ENCODE results near the gene UGT1A8.

Gene UGT1A8

GRCh38 chr2:233769260-233769659 lies 151.8 kb downstream of the UGT1A8 start:
- Histone ChIP-seq H3K9me3 (ENCODE audit: insufficient read depth, low read length) (no peaks in the 10 kb centered on the region), H3K4me3 (ENCODE audit: insufficient read length, low read depth) (no peak overlapping the region), H3K36me3 (ENCODE audit: insufficient read depth, insufficient read length, low read length) (no peaks in the 10 kb centered on the region), H3K4me1 (ENCODE audit: insufficient read depth, insufficient read length) (no peaks in the 10 kb centered on the region), H3K27me3 (ENCODE audit: insufficient read depth, insufficient read length) (no peaks in the 10 kb centered on the region), H3K9ac (ENCODE audit: insufficient read length, low read depth) (no peak overlapping the region)
- TF ChIP-seq ZNF274 (IDR thresholded peaks at IDR 0.05; ENCODE audit: low read depth, low read length), result no peak
- TF ChIP-seq SUZ12 (IDR thresholded peaks at IDR 0.05; ENCODE audit: extremely low read depth, insufficient read depth, insufficient read length), result no peak
- no peak for TF ChIP-seq YY1 (IDR thresholded peaks at IDR 0.05; ENCODE audit: insufficient read depth, insufficient read length)
- DNase-seq (ENCODE audit: low read depth, low spot score), result no peak

DNA sequence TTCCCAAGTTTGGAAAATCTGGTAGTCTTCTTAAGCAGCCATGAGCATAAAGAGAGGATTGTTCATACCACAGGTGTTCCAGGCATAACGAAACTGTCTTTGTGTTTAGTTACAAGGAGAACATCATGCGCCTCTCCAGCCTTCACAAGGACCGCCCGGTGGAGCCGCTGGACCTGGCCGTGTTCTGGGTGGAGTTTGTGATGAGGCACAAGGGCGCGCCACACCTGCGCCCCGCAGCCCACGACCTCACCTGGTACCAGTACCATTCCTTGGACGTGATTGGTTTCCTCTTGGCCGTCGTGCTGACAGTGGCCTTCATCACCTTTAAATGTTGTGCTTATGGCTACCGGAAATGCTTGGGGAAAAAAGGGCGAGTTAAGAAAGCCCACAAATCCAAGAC lies 154.7 kb downstream of the UGT1A8 start:
- Histone ChIP-seq H3K36me3 (ENCODE audit: insufficient read depth, insufficient read length, low read length) (no peaks in the 10 kb centered on the region), H3K9ac (ENCODE audit: insufficient read length, low read depth) (no peak overlapping the region), H3K9me3 (ENCODE audit: insufficient read depth, low read length) (peaks cover 16% of the 10 kb centered on the region; the same call in 1 of the 2 replicates), H3K27me3 (ENCODE audit: insufficient read depth, insufficient read length) (no peaks in the 10 kb centered on the region), H3K4me1 (ENCODE audit: insufficient read depth, insufficient read length) (no peaks in the 10 kb centered on the region), H3K4me3 (ENCODE audit: insufficient read length, low read depth) (no peak overlapping the region)
- TF ChIP-seq YY1 (IDR thresholded peaks at IDR 0.05; ENCODE audit: insufficient read depth, insufficient read length) (no peak), SUZ12 (IDR thresholded peaks at IDR 0.05; ENCODE audit: extremely low read depth, insufficient read depth, insufficient read length) (no peak), ZNF274 (IDR thresholded peaks at IDR 0.05; ENCODE audit: low read depth, low read length) (no peak)
- DNase-seq (ENCODE audit: low read depth, low spot score), result no peak

DNA sequence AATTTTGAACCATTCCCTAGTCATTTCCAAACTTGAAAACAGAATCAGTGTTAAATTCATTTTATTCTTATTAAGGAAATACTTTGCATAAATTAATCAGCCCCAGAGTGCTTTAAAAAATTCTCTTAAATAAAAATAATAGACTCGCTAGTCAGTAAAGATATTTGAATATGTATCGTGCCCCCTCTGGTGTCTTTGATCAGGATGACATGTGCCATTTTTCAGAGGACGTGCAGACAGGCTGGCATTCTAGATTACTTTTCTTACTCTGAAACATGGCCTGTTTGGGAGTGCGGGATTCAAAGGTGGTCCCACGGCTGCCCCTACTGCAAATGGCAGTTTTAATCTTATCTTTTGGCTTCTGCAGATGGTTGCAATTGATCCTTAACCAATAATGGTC lies 155.2 kb downstream of the UGT1A8 start:
- H3K27me3 ChIP-seq (ENCODE audit: insufficient read depth, insufficient read length), result no peaks in the 10 kb centered on the region
- DNase-seq (ENCODE audit: low read depth, low spot score), result no peak
- TF ChIP-seq ZNF274 (IDR thresholded peaks at IDR 0.05; ENCODE audit: low read depth, low read length) (no peak), SUZ12 (IDR thresholded peaks at IDR 0.05; ENCODE audit: extremely low read depth, insufficient read depth, insufficient read length) (no peak), YY1 (IDR thresholded peaks at IDR 0.05; ENCODE audit: insufficient read depth, insufficient read length) (no peak)
- no peak overlapping the region for H3K9ac ChIP-seq (ENCODE audit: insufficient read length, low read depth)
- H3K4me1 ChIP-seq (ENCODE audit: insufficient read depth, insufficient read length), result no peaks in the 10 kb centered on the region
- H3K36me3 ChIP-seq (ENCODE audit: insufficient read depth, insufficient read length, low read length), result no peaks in the 10 kb centered on the region
- H3K4me3 ChIP-seq (ENCODE audit: insufficient read length, low read depth), result no peak overlapping the region
- H3K9me3 ChIP-seq (ENCODE audit: insufficient read depth, low read length), result peaks cover 16% of the 10 kb centered on the region; the same call in 1 of the 2 replicates

GRCh38 chr2:233773854-233774253 lies 156.4 kb downstream of the UGT1A8 start:
- Histone ChIP-seq H3K27me3 (ENCODE audit: insufficient read depth, insufficient read length) (no peaks in the 10 kb centered on the region), H3K9me3 (ENCODE audit: insufficient read depth, low read length) (peaks cover 16% of the 10 kb centered on the region; the same call in 1 of the 2 replicates), H3K9ac (ENCODE audit: insufficient read length, low read depth) (no peak overlapping the region), H3K4me3 (ENCODE audit: insufficient read length, low read depth) (no peak overlapping the region), H3K4me1 (ENCODE audit: insufficient read depth, insufficient read length) (no peaks in the 10 kb centered on the region), H3K36me3 (ENCODE audit: insufficient read depth, insufficient read length, low read length) (no peaks in the 10 kb centered on the region)
- no peak for DNase-seq (ENCODE audit: low read depth, low spot score)
- TF ChIP-seq YY1 (IDR thresholded peaks at IDR 0.05; ENCODE audit: insufficient read depth, insufficient read length) (no peak), SUZ12 (IDR thresholded peaks at IDR 0.05; ENCODE audit: extremely low read depth, insufficient read depth, insufficient read length) (no peak), ZNF274 (IDR thresholded peaks at IDR 0.05; ENCODE audit: low read depth, low read length) (no peak)

DNA sequence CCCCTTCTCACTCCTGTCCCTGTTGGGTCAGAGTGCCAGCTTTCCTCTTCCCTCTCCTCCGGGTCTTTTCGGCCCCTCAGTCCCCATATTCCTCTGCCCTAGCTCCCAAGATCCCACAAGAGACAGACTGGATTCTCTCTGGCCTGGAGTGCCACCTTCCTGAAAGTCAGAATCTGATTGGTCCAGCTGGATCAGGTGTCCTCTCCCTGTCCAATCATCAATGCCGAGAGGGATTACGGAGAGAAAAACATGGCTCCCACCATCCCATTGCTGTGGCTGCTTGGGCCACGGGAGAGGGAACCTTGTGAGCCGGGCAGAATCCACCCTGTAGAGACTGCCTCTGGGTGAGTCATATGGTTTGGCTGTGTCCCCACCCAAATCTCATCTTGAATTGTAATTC lies 158.0 kb downstream of the UGT1A8 start:
- Histone ChIP-seq H3K27me3 (ENCODE audit: insufficient read depth, insufficient read length) (no peaks in the 10 kb centered on the region), H3K9ac (ENCODE audit: insufficient read length, low read depth) (no peak overlapping the region), H3K4me1 (ENCODE audit: insufficient read depth, insufficient read length) (no peaks in the 10 kb centered on the region), H3K36me3 (ENCODE audit: insufficient read depth, insufficient read length, low read length) (no peaks in the 10 kb centered on the region), H3K9me3 (ENCODE audit: insufficient read depth, low read length) (peaks cover 16% of the 10 kb centered on the region; the same call in 1 of the 2 replicates), H3K4me3 (ENCODE audit: insufficient read length, low read depth) (no peak overlapping the region)
- no peak for DNase-seq (ENCODE audit: low read depth, low spot score)
- TF ChIP-seq SUZ12 (IDR thresholded peaks at IDR 0.05; ENCODE audit: extremely low read depth, insufficient read depth, insufficient read length), result no peak
- TF ChIP-seq ZNF274 (IDR thresholded peaks at IDR 0.05; ENCODE audit: low read depth, low read length), result no peak
- no peak for TF ChIP-seq YY1 (IDR thresholded peaks at IDR 0.05; ENCODE audit: insufficient read depth, insufficient read length)

GRCh38 chr2:233778030-233778429 lies 160.6 kb downstream of the UGT1A8 start, which contains the start of gene MROH2A:
MROH2A (plus strand) TSS chr2:233778330; CDS start chr2:233779359, 1,029 bp downstream.
- peaks cover 16% of the 10 kb centered on the region; the same call in 1 of the 2 replicates for H3K9me3 ChIP-seq (ENCODE audit: insufficient read depth, low read length)
- no peak for TF ChIP-seq ZNF274 (IDR thresholded peaks at IDR 0.05; ENCODE audit: low read depth, low read length)
- TF ChIP-seq YY1 (IDR thresholded peaks at IDR 0.05; ENCODE audit: insufficient read depth, insufficient read length), result no peak
- no peak for TF ChIP-seq SUZ12 (IDR thresholded peaks at IDR 0.05; ENCODE audit: extremely low read depth, insufficient read depth, insufficient read length)
- no peaks in the 10 kb centered on the region for H3K27me3 ChIP-seq (ENCODE audit: insufficient read depth, insufficient read length)
- no peak within 1 kb of the TSS for H3K4me3 ChIP-seq (ENCODE audit: insufficient read length, low read depth)
- no peaks in the 10 kb centered on the region for H3K4me1 ChIP-seq (ENCODE audit: insufficient read depth, insufficient read length)
- H3K9ac ChIP-seq (ENCODE audit: insufficient read length, low read depth), result no peak within 1 kb of the TSS
- no peaks in the 10 kb centered on the region for H3K36me3 ChIP-seq (ENCODE audit: insufficient read depth, insufficient read length, low read length)
- DNase-seq (ENCODE audit: low read depth, low spot score), result no peak

GRCh38 chr2:233779722-233780121 lies 162.3 kb downstream of the UGT1A8 start:
- Histone ChIP-seq H3K4me1 (ENCODE audit: insufficient read depth, insufficient read length) (no peaks in the 10 kb centered on the region), H3K9me3 (ENCODE audit: insufficient read depth, low read length) (peaks cover 16% of the 10 kb centered on the region; the same call in 1 of the 2 replicates), H3K4me3 (ENCODE audit: insufficient read length, low read depth) (no peak overlapping the region), H3K36me3 (ENCODE audit: insufficient read depth, insufficient read length, low read length) (no peaks in the 10 kb centered on the region), H3K9ac (ENCODE audit: insufficient read length, low read depth) (no peak overlapping the region), H3K27me3 (ENCODE audit: insufficient read depth, insufficient read length) (no peaks in the 10 kb centered on the region)
- TF ChIP-seq YY1 (IDR thresholded peaks at IDR 0.05; ENCODE audit: insufficient read depth, insufficient read length) (no peak), ZNF274 (IDR thresholded peaks at IDR 0.05; ENCODE audit: low read depth, low read length) (no peak), SUZ12 (IDR thresholded peaks at IDR 0.05; ENCODE audit: extremely low read depth, insufficient read depth, insufficient read length) (no peak)
- DNase-seq (ENCODE audit: low read depth, low spot score), result no peak

Measured in NT2/D1 (cell line).